ENCODE results near the gene WDHD1.

DNA sequence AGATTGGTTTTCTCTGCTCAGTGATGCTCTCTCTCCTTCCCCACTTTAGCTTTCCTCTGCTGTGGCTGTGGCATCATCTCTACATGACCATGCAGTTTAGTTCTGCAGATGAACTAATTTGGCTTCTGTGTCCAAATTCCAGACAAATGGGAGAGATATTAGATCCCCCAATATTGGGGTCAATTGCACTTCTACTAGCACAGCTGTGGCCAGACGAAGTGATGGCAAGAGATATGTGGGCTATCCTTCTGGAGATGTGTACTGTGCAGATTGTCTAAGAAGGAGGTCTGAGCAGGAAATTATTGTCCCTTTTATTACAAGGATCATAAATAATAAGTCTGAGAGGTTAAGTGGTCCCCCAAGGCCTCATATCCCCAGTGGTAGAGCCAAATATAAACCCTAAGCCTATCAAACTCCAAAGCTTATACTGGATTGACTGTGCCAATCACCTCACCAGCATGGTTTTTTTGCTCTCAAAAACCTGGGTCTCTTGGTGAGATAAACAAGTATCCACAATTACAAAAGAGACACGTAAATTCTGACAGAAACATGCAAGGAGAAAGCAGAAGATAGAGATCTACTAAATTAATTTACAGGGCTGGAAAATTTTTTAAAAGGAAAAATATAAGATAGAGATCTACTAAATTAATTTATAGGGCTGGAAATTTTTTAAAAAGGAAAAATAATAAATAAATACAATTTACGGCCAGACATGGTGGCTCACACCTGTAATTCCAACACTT is 95.1 kb downstream of the WDHD1 start:
- TF ChIP-seq, protein P1, sequence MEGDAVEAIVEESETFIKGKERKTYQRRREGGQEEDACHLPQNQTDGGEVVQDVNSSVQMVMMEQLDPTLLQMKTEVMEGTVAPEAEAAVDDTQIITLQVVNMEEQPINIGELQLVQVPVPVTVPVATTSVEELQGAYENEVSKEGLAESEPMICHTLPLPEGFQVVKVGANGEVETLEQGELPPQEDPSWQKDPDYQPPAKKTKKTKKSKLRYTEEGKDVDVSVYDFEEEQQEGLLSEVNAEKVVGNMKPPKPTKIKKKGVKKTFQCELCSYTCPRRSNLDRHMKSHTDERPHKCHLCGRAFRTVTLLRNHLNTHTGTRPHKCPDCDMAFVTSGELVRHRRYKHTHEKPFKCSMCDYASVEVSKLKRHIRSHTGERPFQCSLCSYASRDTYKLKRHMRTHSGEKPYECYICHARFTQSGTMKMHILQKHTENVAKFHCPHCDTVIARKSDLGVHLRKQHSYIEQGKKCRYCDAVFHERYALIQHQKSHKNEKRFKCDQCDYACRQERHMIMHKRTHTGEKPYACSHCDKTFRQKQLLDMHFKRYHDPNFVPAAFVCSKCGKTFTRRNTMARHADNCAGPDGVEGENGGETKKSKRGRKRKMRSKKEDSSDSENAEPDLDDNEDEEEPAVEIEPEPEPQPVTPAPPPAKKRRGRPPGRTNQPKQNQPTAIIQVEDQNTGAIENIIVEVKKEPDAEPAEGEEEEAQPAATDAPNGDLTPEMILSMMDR (conservative IDR thresholded peaks at IDR 0.05) = no peak
- TF ChIP-seq ZFX (IDR thresholded peaks at IDR 0.05) = no peak

All from C4-2B (cell line).